Thyroid gland (tissue), 4 donors: ENCODE data around the gene RTN4RL1.

Source experiments
- POLR2A ChIP-seq, 2 donors: fragments of 450-650 bp; IDR thresholded peaks; one replicate each; pipeline ENCODE4 v1.6.1; 2017; ENCODE audit warnings: antibody characterized with exemption in 2 of 2, mild to moderate bottlenecking in 2 of 2, moderate library complexity in 1 of 2
- TF ChIP-seq, protein P1 (sequence below), 6 experiments: fragments of 200-600 bp in 3 of 6; fragments of 450-650 bp in 3 of 6; sonication (generic) in 3 of 6; IDR thresholded peaks; one replicate each; pipeline ENCODE4 v1.5.1; 2016 to 2019; ENCODE audit warnings: antibody characterized with exemption in 6 of 6, mild to moderate bottlenecking in 2 of 6, inconsistent platforms in 1 of 6, moderate library complexity in 1 of 6

DNA sequence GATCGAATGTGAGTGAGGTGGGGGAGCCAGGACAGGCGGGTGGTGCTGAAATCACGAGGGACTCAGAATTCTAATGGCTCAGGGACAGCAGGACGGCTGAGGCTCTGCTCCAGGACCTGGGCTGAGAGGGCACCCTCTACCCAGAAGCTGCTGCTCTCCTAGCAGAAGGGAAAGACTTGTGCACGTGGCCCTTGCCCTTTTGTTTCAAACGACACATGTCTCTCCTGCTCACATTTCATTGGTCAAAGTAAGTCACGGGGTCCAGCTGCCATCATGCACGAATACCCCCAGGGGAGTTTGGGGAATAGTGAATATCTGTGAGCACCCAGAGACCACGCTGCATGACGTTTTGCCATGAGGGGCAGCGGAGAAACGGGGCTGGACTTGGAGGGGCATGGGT, 73.2 kb downstream of the RTN4RL1 start:
- TF ChIP-seq, protein P1, sequence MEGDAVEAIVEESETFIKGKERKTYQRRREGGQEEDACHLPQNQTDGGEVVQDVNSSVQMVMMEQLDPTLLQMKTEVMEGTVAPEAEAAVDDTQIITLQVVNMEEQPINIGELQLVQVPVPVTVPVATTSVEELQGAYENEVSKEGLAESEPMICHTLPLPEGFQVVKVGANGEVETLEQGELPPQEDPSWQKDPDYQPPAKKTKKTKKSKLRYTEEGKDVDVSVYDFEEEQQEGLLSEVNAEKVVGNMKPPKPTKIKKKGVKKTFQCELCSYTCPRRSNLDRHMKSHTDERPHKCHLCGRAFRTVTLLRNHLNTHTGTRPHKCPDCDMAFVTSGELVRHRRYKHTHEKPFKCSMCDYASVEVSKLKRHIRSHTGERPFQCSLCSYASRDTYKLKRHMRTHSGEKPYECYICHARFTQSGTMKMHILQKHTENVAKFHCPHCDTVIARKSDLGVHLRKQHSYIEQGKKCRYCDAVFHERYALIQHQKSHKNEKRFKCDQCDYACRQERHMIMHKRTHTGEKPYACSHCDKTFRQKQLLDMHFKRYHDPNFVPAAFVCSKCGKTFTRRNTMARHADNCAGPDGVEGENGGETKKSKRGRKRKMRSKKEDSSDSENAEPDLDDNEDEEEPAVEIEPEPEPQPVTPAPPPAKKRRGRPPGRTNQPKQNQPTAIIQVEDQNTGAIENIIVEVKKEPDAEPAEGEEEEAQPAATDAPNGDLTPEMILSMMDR (IDR thresholded peaks at IDR 0.05): no peak
- TF ChIP-seq POLR2A (IDR thresholded peaks at IDR 0.05): no peak
